Gastrocnemius medialis (tissue), 4 donors: Measurements from ENCODE around the gene SHANK3. TPM values are rescaled to one million over a fixed set of nuclear protein-coding genes. Genes with fewer than 3 reads are reported as not detected.
A peak's percentile ranks its signal among the peaks of the same experiment; 100 is the strongest.

Source experiments
- ATAC-seq, 2 donors: fragments of 150-250 bp; one replicate each; pipeline ENCODE4 v1.9.1; 2016
- DNase-seq, 2 donors: peaks; one replicate each; pipeline ENCODE4 v3.0.0-alpha.2; 2019
- H3K27ac ChIP-seq, 4 donors: fragments of 200-600 bp; sonication (generic); 1 replicate in 1 of 4; 2 replicates in 3 of 4; pipeline ENCODE4 v1.5.1; 2016 to 2018; ENCODE audit warnings: mild to moderate bottlenecking in 2 of 4, moderate library complexity in 1 of 4
- H3K27me3 ChIP-seq, 3 donors: fragments of 200-600 bp; sonication (generic) in 2 of 3; 1 replicate in 1 of 3; 2 replicates in 2 of 3; pipeline versions ENCODE4 v1.5.1 to v1.6.0; 2016 to 2019; ENCODE audit warnings: mild to moderate bottlenecking in 1 of 3, moderate library complexity in 1 of 3
- H3K36me3 ChIP-seq, 2 donors: fragments of 200-600 bp; sonication (generic) in 1 of 2; one replicate each; pipeline ENCODE4 v1.5.1; 2017 to 2018
- H3K4me1 ChIP-seq, 2 donors: fragments of 200-600 bp; sonication (generic) in 1 of 2; one replicate each; pipeline ENCODE4 v1.5.1; 2016 to 2017; ENCODE audit warnings: mild to moderate bottlenecking in 2 of 2
- H3K4me3 ChIP-seq, 4 donors: fragments of 200-600 bp; sonication (generic) in 3 of 4; 1 replicate in 1 of 4; 2 replicates in 3 of 4; pipeline ENCODE4 v1.5.1; 2016 to 2019; ENCODE audit warnings: mild to moderate bottlenecking in 2 of 4
- H3K9me3 ChIP-seq, 3 donors: fragments of 200-600 bp; sonication (generic) in 2 of 3; 1 replicate in 1 of 3; 2 replicates in 2 of 3; pipeline ENCODE4 v1.5.1; 2016 to 2019
- CTCF ChIP-seq, 5 experiments: fragments of 450-650 bp in 3 of 5; fragments of 200-600 bp in 2 of 5; sonication (generic) in 2 of 5; IDR thresholded peaks in 4 of 5; conservative IDR thresholded peaks in 1 of 5; 1 replicate in 4 of 5; 2 replicates in 1 of 5; pipeline ENCODE4 v1.5.1; 2016 to 2019; ENCODE audit warnings: antibody characterized with exemption in 5 of 5, mild to moderate bottlenecking in 3 of 5, moderate library complexity in 3 of 5
- POLR2A ChIP-seq, 2 donors: fragments of 450-650 bp; IDR thresholded peaks; one replicate each; pipeline ENCODE4 v1.6.1; 2017; ENCODE audit warnings: antibody characterized with exemption in 2 of 2, mild to moderate bottlenecking in 2 of 2, moderate library complexity in 2 of 2
- in situ Hi-C, 4 donors: fragments of 200-750 bp; cut with MboI; loops; one replicate each; pipeline versions ENCODE4 v1.15.0 to v1.8.0; 2017; ENCODE audit warnings: low sequenced_read_pairs in 4 of 4
- intact Hi-C: fragments of 100-400 bp; cut with DNase I; formaldehyde crosslinking; loops from one replicate; pipeline ENCODE4 v1.15.1; 2023; ENCODE audit warnings: low total_unique reads
- total RNA-seq, 4 donors: library from RNA; depleted of rRNA; stranded (reverse); fragments of >200 nt; gene quantifications; one replicate each; pipeline versions ENCODE4 v1.1.0 to v1.2.3, GENCODE V29; 2016

The SHANK3 gene
- total RNA-seq, 4 donors from 2014 or later, result 3.8 to 9.8 (median 5.1) TPM

GRCh38 chr22:50695421-50696250, 23.0 kb downstream of the SHANK3 start:
- no peak for ATAC-seq
- in situ Hi-C loops (no loop called here), intact Hi-C loops (no loop called here)
- Histone ChIP-seq H3K27ac (no peak overlapping the region), H3K27me3 (peaks cover 0 to 7% (median 0%) of the 10 kb centered on the region in 3 donors), H3K9me3 (no peaks in the 10 kb centered on the region), H3K36me3 (peaks cover 0 to 3% of the 10 kb centered on the region in 2 donors), H3K4me1 (peaks cover 2 to 18% of the 10 kb centered on the region in 2 donors), H3K4me3 (no peak overlapping the region)
- TF ChIP-seq POLR2A (IDR thresholded peaks at IDR 0.05) (no peak), CTCF (IDR thresholded peaks at IDR 0.05 in 4 of 5, conservative IDR thresholded peaks at IDR 0.05 in 1 of 5) (no peak)
- DNase-seq, result no peak

- Histone ChIP-seq H3K27me3 (peaks cover 0 to 7% (median 0%) of the 10 kb centered on the region in 3 donors), H3K4me1 (peaks cover 2 to 18% of the 10 kb centered on the region in 2 donors), H3K4me3 (peak overlapping the region in 2 of 4 donors; percentile 42 to 45), H3K27ac (no peak overlapping the region), H3K9me3 (no peaks in the 10 kb centered on the region), H3K36me3 (peaks cover 0 to 3% of the 10 kb centered on the region in 2 donors)
- DNase-seq (no peak), ATAC-seq (no peak)
- in situ Hi-C loops (no loop called here), intact Hi-C loops (no loop called here)
- no peak for TF ChIP-seq POLR2A (IDR thresholded peaks at IDR 0.05)
- no peak for TF ChIP-seq CTCF (IDR thresholded peaks at IDR 0.05 in 4 of 5, conservative IDR thresholded peaks at IDR 0.05 in 1 of 5)
These were observed 23.7 kb downstream of the SHANK3 start for GRCh38 chr22:50696251-50696798.

GRCh38 chr22:50696799-50697561, 24.4 kb downstream of the SHANK3 start:
- DNase-seq, result no peak

More at GRCh38 chr22:50696799-50697561, 24.4 kb downstream of the SHANK3 start:
- Histone ChIP-seq H3K4me3 (peak overlapping the region; percentile 31 to 49 (median 44)), H3K36me3 (peaks cover 0 to 3% of the 10 kb centered on the region in 2 donors), H3K9me3 (no peaks in the 10 kb centered on the region), H3K27ac (peak overlapping the region in 1 of 4 donors; percentile 15), H3K27me3 (peaks cover 0 to 7% (median 0%) of the 10 kb centered on the region in 3 donors), H3K4me1 (peaks cover 2 to 18% of the 10 kb centered on the region in 2 donors)
- in situ Hi-C loops, result no loop called here
- no peak for TF ChIP-seq POLR2A (IDR thresholded peaks at IDR 0.05)
- TF ChIP-seq CTCF (IDR thresholded peaks at IDR 0.05 in 4 of 5, conservative IDR thresholded peaks at IDR 0.05 in 1 of 5), result peak in 2 of 5 experiments; percentile 29 to 35
- intact Hi-C loops, result no loop called here
- ATAC-seq, result peak in 1 of 2 donors; percentile 16
